Right lobe of liver (tissue), 6 donors: Measurements from ENCODE around the gene WNK1. TPM values are rescaled to one million over a fixed set of nuclear protein-coding genes. Genes with fewer than 3 reads are reported as not detected.
"Not testable (repeated sequence)": the region's sequence is repeated elsewhere in the genome, so short reads cannot be mapped to it uniquely, and the experiment has no call there.

Experiments
- ATAC-seq, 4 donors: fragments of 200-7000 bp; cut with Tn5 transposase; one replicate each; pipeline ENCODE4 v1.9.1; 2020; ENCODE audit warnings: mild to moderate bottlenecking in 4 of 4, moderate library complexity in 4 of 4
- DNase-seq, 3 donors: peaks; one replicate each; pipeline ENCODE4 v3.0.0-alpha.2; 2020
- H3K27ac ChIP-seq, 3 donors: fragments of 200-600 bp; one replicate each; pipeline ENCODE4 v1.8.0; 2022
- H3K27me3 ChIP-seq, 2 donors: fragments of 200-600 bp; one replicate each; pipeline ENCODE4 v1.8.0; 2022
- H3K36me3 ChIP-seq, 4 donors: fragments of 200-600 bp; sonication (generic) in 1 of 4; one replicate each; pipeline versions ENCODE4 v1.5.1 to v1.8.0; 2017 to 2022; ENCODE audit warnings: control low read depth in 1 of 4
- H3K4me1 ChIP-seq, 4 donors: fragments of 200-600 bp; sonication (generic) in 1 of 4; one replicate each; pipeline versions ENCODE4 v1.5.1 to v1.8.0; 2017 to 2022; ENCODE audit warnings: control low read depth in 1 of 4
- H3K4me3 ChIP-seq, 3 donors: fragments of 200-600 bp; one replicate each; pipeline ENCODE4 v1.8.0; 2022
- H3K9me3 ChIP-seq, 4 donors: fragments of 200-600 bp; sonication (generic) in 1 of 4; one replicate each; pipeline versions ENCODE4 v1.5.1 to v1.8.0; 2017 to 2022; ENCODE audit warnings: control low read depth in 1 of 4
- CTCF ChIP-seq, 4 donors: fragments of 200-600 bp in 3 of 4; fragments of 450-650 bp in 1 of 4; IDR thresholded peaks; one replicate each; pipeline versions ENCODE4 v1.5.1 to v1.8.0; 2016 to 2022; ENCODE audit warnings: antibody characterized with exemption in 4 of 4, mild to moderate bottlenecking in 2 of 4
- POLR2A ChIP-seq: fragments of 450-650 bp; IDR thresholded peaks from one replicate; pipeline ENCODE4 v1.6.1; 2017; ENCODE audit warnings: antibody characterized with exemption, mild to moderate bottlenecking
- WGBS: methylation state at CpG from one replicate; pipeline ENCODE4 v1.1.6; 2018; ENCODE audit warnings: low coverage, low lambda C conversion rate; ENCODE audit not compliant: insufficient coverage; ENCODE audit errors: missing lambda C conversion rate; 5-methylcytosine and 5-hydroxymethylcytosine counted together
- intact Hi-C, 2 donors: fragments of 100-400 bp; cut with DNase I; formaldehyde crosslinking; loops; one replicate each; pipeline versions ENCODE4 v1.11.2 to v1.14.1; 2022
- total RNA-seq, 6 experiments: library from RNA; depleted of rRNA in 2 of 6; stranded (reverse); fragments of >200 nt in 2 of 6; fragmentation: NEBNext Ultra II Directional in 3 of 6; extraction: Animal tissue kit (Norgen Biotek cat#: 25700) in 3 of 6; gene quantifications; one replicate each; pipeline versions ENCODE4 v1.1.0 to v1.2.4, GENCODE V29; 2016 to 2023
- donor health status: DM: no; HTN: yes; CAD: no.
- donor health status: DM: no; HTN: no; CAD: no.
- donor health status: DM: no; HTN: no; CAD: no.
- donor health status: DM: no; HTN: yes; CAD: no.
- donor health status: DM: no; HTN: yes; CAD: no.

The WNK1 gene
- total RNA-seq, 6 experiments from 2014 or later: 72.0 to 115 (median 93.1) TPM

- Histone ChIP-seq H3K9me3 (no peaks in the 10 kb centered on the region), H3K4me1 (peaks cover 0 to 9% (median 4%) of the 10 kb centered on the region in 4 donors), H3K36me3 (no peaks in the 10 kb centered on the region), H3K4me3 (no peak overlapping the region), H3K27ac (no peak overlapping the region), H3K27me3 (no peaks in the 10 kb centered on the region)
- no peak for DNase-seq
- intact Hi-C loops: loop anchor here in 1 of 2 donors (5.0 to 10.0 kb wide), 2 partner anchors 164 to 246 kb away; no protein-coding TSS in a partner anchor
- TF ChIP-seq POLR2A: no peak
- WGBS: 43% methylated on average over 5 of the region's 5 CpGs
- ATAC-seq: no peak
Measured at GRCh38 chr12:810671-811415, 58.5 kb downstream of the WNK1 start.

GRCh38 chr12:812950-813349, 60.6 kb downstream of the WNK1 start:
- intact Hi-C loops: loop anchor here in 1 of 2 donors (5.0 to 10.0 kb wide), 2 partner anchors 166 to 248 kb away; no protein-coding TSS in a partner anchor
- WGBS: 88% methylated on average over 2 of the region's 2 CpGs
- ATAC-seq: no peak

GRCh38 chr12:817456-817855, 65.1 kb downstream of the WNK1 start:
- not testable (repeated sequence) for H3K9me3 ChIP-seq, H3K27ac ChIP-seq, H3K27me3 ChIP-seq, H3K36me3 ChIP-seq, H3K4me3 ChIP-seq, H3K4me1 ChIP-seq, ATAC-seq, DNase-seq
- intact Hi-C loops: loop anchor here in 1 of 2 donors (10.0 kb wide), 1 partner anchor 253 kb away; no protein-coding TSS in a partner anchor
- 80% methylated on average over 8 of the region's 9 CpGs for WGBS

More at GRCh38 chr12:812950-813349, 60.6 kb downstream of the WNK1 start:
- H3K36me3 ChIP-seq: no peaks in the 10 kb centered on the region
- H3K9me3 ChIP-seq: no peaks in the 10 kb centered on the region
- H3K27ac ChIP-seq: no peak overlapping the region
- H3K4me1 ChIP-seq: no peaks in the 10 kb centered on the region
- H3K27me3 ChIP-seq: no peaks in the 10 kb centered on the region
- no peak for DNase-seq
- no peak overlapping the region for H3K4me3 ChIP-seq
- TF ChIP-seq POLR2A (no peak), CTCF (IDR thresholded peaks at IDR 0.05) (no peak)

- Histone ChIP-seq H3K27me3 (no peaks in the 10 kb centered on the region), H3K9me3 (no peaks in the 10 kb centered on the region), H3K4me1 (peaks cover 0 to 4% (median 0%) of the 10 kb centered on the region in 4 donors), H3K27ac (no peak overlapping the region), H3K36me3 (no peaks in the 10 kb centered on the region), H3K4me3 (no peak overlapping the region)
- TF ChIP-seq CTCF (IDR thresholded peaks at IDR 0.05): no peak
- TF ChIP-seq POLR2A: no peak
- 73% methylated on average over 3 of the region's 3 CpGs for WGBS
- intact Hi-C loops: loop anchor here in 1 of 2 donors (10.0 kb wide), 1 partner anchor 253 kb away; no protein-coding TSS in a partner anchor
- DNase-seq (no peak), ATAC-seq (no peak)
Measured at GRCh38 chr12:817941-818600, 65.7 kb downstream of the WNK1 start.

GRCh38 chr12:818733-819132, 66.4 kb downstream of the WNK1 start:
- H3K4me3 ChIP-seq: no peak overlapping the region
- ATAC-seq (no peak), DNase-seq (no peak)
- H3K9me3 ChIP-seq: no peaks in the 10 kb centered on the region
- H3K4me1 ChIP-seq: peaks cover 0 to 4% (median 0%) of the 10 kb centered on the region in 4 donors
- H3K36me3 ChIP-seq: no peaks in the 10 kb centered on the region
- H3K27me3 ChIP-seq: no peaks in the 10 kb centered on the region
- intact Hi-C loops: loop anchor here in 1 of 2 donors (10.0 kb wide), 1 partner anchor 254 kb away; no protein-coding TSS in a partner anchor
- WGBS: 67% methylated on average over 5 of the region's 5 CpGs
- no peak overlapping the region for H3K27ac ChIP-seq
- no peak for TF ChIP-seq POLR2A
- peak in 1 of 4 donors; percentile 18 for TF ChIP-seq CTCF (IDR thresholded peaks at IDR 0.05)
